Smooth muscle cell (in vitro differentiated cells): ENCODE data around the gene HOXC6. TPM values are rescaled to one million over a fixed set of nuclear protein-coding genes. Genes with fewer than 3 reads are reported as not detected.

Source experiments
- DNase-seq: peaks from one replicate; lab custom pipeline; 2025; ENCODE audit not compliant: unreplicated experiment; lab: John Stamatoyannopoulos, UW
- H2AFZ ChIP-seq: fragments of 200-600 bp; sonication (generic); 2 replicates; pipeline ENCODE4 v1.6.0; 2016; ENCODE audit warnings: antibody characterized with exemption, low read depth, mild to moderate bottlenecking
- H3F3A ChIP-seq: fragments of 200-600 bp; sonication (generic); 2 replicates; pipeline ENCODE4 v1.6.0; 2017; ENCODE audit warnings: antibody characterized with exemption, low read depth
- H3K27ac ChIP-seq: fragments of 200-600 bp; sonication (generic); 2 replicates; pipeline ENCODE4 v1.5.1; 2016; ENCODE audit warnings: low read depth, mild to moderate bottlenecking
- H3K27me3 ChIP-seq: fragments of 200-600 bp; sonication (generic); 2 replicates; pipeline ENCODE4 v1.6.1; 2016; ENCODE audit warnings: low read depth, mild to moderate bottlenecking
- H3K36me3 ChIP-seq: fragments of 200-600 bp; sonication (generic); 2 replicates; pipeline ENCODE4 v1.5.1; 2016; ENCODE audit warnings: low read depth
- H3K4me1 ChIP-seq: fragments of 200-600 bp; sonication (generic); 2 replicates; pipeline ENCODE4 v1.5.1; 2016; ENCODE audit warnings: low read depth
- H3K4me2 ChIP-seq: fragments of 200-600 bp; sonication (generic); 2 replicates; pipeline ENCODE4 v1.6.0; 2016; ENCODE audit warnings: mild to moderate bottlenecking
- H3K4me3 ChIP-seq: fragments of 200-600 bp; sonication (generic); 2 replicates; pipeline ENCODE4 v1.5.1; 2016; ENCODE audit warnings: mild to moderate bottlenecking
- H3K79me2 ChIP-seq: fragments of 200-600 bp; sonication (generic); 2 replicates; pipeline ENCODE4 v1.6.0; 2016; ENCODE audit warnings: low read depth, mild to moderate bottlenecking
- H3K9ac ChIP-seq: fragments of 200-600 bp; sonication (generic); 2 replicates; pipeline ENCODE4 v1.6.0; 2016; ENCODE audit warnings: low read depth
- H3K9me3 ChIP-seq: fragments of 200-600 bp; sonication (generic); replicated peaks from 2 replicates; pipeline ENCODE4 v1.5.1; 2016; ENCODE audit warnings: low read depth
- H4K20me1 ChIP-seq: fragments of 200-600 bp; sonication (generic); 2 replicates; pipeline ENCODE4 v1.6.0; 2016; ENCODE audit warnings: low read depth
- WGBS: methylation state at CpG from one replicate; pipeline ENCODE4 v1.1.7; 2016; ENCODE audit warnings: low lambda C conversion rate; 5-methylcytosine and 5-hydroxymethylcytosine counted together
- polyA plus RNA-seq: library from polyadenylated mRNA; unstranded; fragments of >200 nt; fragmentation: Nextera tagmentation; extraction: Ambion mirVana; gene quantifications from 2 replicates; pipeline ENCODE4 v1.2.1, GENCODE V29; 2016
- total RNA-seq: library from RNA; depleted of rRNA; stranded (reverse); fragments of >200 nt; gene quantifications from 2 replicates; pipeline ENCODE4 v1.2.3, GENCODE V29; 2014
- TF ChIP-seq, protein P1 (sequence below): fragments of 200-600 bp; sonication (generic); IDR thresholded peaks from 2 replicates; pipeline ENCODE4 v1.5.1; 2017; ENCODE audit warnings: borderline replicate concordance, mild to moderate bottlenecking, antibody characterized with exemption; ENCODE audit not compliant: insufficient read depth, poor library complexity, severe bottlenecking

Gene HOXC6
- total and polyA plus RNA-seq, 2 experiments from 2014 or later: 3.1 to 12.3 TPM

GRCh38 chr12:54033106-54033979, 5.1 kb downstream of the HOXC6 start:
- no peak overlapping the region for H3K27ac ChIP-seq
- H3K79me2 ChIP-seq: no peaks in the 10 kb centered on the region
- TF ChIP-seq, protein P1, sequence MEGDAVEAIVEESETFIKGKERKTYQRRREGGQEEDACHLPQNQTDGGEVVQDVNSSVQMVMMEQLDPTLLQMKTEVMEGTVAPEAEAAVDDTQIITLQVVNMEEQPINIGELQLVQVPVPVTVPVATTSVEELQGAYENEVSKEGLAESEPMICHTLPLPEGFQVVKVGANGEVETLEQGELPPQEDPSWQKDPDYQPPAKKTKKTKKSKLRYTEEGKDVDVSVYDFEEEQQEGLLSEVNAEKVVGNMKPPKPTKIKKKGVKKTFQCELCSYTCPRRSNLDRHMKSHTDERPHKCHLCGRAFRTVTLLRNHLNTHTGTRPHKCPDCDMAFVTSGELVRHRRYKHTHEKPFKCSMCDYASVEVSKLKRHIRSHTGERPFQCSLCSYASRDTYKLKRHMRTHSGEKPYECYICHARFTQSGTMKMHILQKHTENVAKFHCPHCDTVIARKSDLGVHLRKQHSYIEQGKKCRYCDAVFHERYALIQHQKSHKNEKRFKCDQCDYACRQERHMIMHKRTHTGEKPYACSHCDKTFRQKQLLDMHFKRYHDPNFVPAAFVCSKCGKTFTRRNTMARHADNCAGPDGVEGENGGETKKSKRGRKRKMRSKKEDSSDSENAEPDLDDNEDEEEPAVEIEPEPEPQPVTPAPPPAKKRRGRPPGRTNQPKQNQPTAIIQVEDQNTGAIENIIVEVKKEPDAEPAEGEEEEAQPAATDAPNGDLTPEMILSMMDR: no peak
- no peaks in the 10 kb centered on the region for H3F3A ChIP-seq
- peaks cover 8% of the 10 kb centered on the region for H3K4me1 ChIP-seq
- 3% methylated on average over 50 of the region's 61 CpGs for WGBS
- DNase-seq: no peak
- H3K9ac ChIP-seq: no peak overlapping the region
- no peak overlapping the region for H2AFZ ChIP-seq
- H3K9me3 ChIP-seq: no peaks in the 10 kb centered on the region
- H3K4me3 ChIP-seq: peak overlapping the region; percentile 30
- no peaks in the 10 kb centered on the region for H4K20me1 ChIP-seq
- peaks cover 99% of the 10 kb centered on the region for H3K27me3 ChIP-seq
- H3K4me2 ChIP-seq: peak overlapping the region; percentile 81
- no peaks in the 10 kb centered on the region for H3K36me3 ChIP-seq

DNA sequence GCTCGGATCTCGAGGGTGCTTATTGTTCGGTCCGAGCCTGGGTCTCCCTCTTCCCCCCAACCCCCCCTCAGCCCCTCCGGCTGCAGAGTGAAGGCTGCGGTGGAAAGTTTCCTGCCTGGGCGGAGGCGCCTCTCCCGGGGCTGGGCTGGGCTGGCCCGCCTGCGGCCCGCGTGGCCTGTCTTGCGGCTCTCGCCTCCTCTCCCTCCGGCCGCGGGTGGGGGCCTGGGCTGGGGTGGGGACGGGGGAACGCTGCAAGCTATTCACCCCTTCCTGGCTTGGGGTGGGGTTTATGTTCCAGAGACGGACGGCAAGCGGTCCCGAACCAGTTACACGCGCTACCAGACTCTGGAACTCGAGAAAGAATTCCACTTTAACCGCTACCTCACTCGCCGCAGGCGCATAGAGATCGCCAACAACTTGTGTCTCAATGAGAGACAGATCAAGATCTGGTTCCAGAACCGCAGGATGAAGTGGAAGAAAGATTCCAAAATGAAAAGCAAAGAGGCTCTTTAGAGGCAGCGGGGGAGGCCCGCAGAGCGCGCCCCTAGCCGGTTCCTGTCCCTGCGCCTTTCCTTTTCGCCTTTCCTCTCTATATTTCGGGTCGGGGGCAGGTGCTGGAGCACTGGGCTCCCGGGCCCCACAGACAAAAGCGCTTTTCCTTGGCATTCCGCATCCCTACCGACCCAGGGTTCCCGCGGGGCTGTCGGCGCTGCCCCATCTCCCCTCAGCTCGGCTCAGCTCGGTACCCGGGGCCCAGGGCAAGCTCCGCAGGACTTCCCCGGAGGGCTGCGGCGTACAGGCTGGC, 5.9 kb downstream of the HOXC6 start:
- Histone ChIP-seq H3K79me2 (no peaks in the 10 kb centered on the region), H2AFZ (no peak overlapping the region), H3K27ac (no peak overlapping the region), H4K20me1 (no peaks in the 10 kb centered on the region), H3K27me3 (peaks cover 99% of the 10 kb centered on the region), H3K4me3 (peak overlapping the region; percentile 30), H3K36me3 (no peaks in the 10 kb centered on the region), H3K4me2 (peak overlapping the region; percentile 81), H3K4me1 (peaks cover 8% of the 10 kb centered on the region), H3K9me3 (no peaks in the 10 kb centered on the region), H3F3A (no peaks in the 10 kb centered on the region), H3K9ac (no peak overlapping the region)
- 13% methylated on average over 39 of the region's 57 CpGs for WGBS
- TF ChIP-seq, protein P1: no peak
- DNase-seq: no peak

- Histone ChIP-seq H3K27ac (no peak overlapping the region), H2AFZ (no peak overlapping the region), H3F3A (no peaks in the 10 kb centered on the region), H3K9ac (no peak overlapping the region), H3K27me3 (peaks cover 99% of the 10 kb centered on the region), H3K79me2 (no peaks in the 10 kb centered on the region), H3K4me3 (no peak overlapping the region), H3K9me3 (no peaks in the 10 kb centered on the region), H4K20me1 (no peaks in the 10 kb centered on the region), H3K4me1 (peaks cover 8% of the 10 kb centered on the region), H3K4me2 (peak overlapping the region; percentile 81), H3K36me3 (no peaks in the 10 kb centered on the region)
- 37% methylated on average over 22 of the region's 22 CpGs for WGBS
- no peak for DNase-seq
- TF ChIP-seq, protein P1: no peak
Observed at GRCh38 chr12:54034785-54035310, 6.6 kb downstream of the HOXC6 start.
